LNCAP (cell line): ENCODE measurements around the gene TDRD3.

ENCODE experiments used
- CTCF ChIP-seq: fragments of 450-650 bp; IDR thresholded peaks from 2 replicates; pipeline ENCODE4 v1.5.1; 2017; ENCODE audit warnings: mild to moderate bottlenecking

TDRD3 gene

GRCh38 chr13:60620611-60621395 lies 223.8 kb downstream of the TDRD3 start:
- TF ChIP-seq CTCF, result no peak

GRCh38 chr13:60623151-60623550 lies 226.1 kb downstream of the TDRD3 start:
- no peak for TF ChIP-seq CTCF
